ENCODE measurements around the gene VIM.

VIM gene

DNA sequence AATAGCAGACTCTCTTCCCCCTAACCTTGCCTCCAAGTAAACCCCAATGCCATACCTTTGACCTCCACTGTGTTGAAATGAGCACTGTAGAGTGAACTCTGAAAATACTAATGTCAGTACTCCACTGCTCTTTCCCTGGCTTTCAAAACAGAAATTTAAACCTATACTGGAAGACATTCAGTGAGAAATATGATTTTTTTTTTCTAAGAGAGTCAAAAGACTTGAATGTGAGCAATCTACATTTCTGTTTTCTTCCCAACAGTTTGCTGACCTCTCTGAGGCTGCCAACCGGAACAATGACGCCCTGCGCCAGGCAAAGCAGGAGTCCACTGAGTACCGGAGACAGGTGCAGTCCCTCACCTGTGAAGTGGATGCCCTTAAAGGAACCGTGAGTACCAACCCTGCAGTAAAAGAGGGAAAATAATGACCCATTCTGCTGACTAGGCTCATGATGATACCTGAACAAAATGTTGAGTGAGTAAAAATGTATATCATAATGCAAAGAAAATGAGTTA, 6.4 kb downstream of the VIM start:
- Histone ChIP-seq H3K27ac (replicated peaks; ENCODE audit: low read length) (no peak overlapping the region), H4K91ac (ENCODE audit: low read depth, low read length, poor library complexity) (no peak overlapping the region), H2AK5ac (ENCODE audit: low read depth, low read length) (no peak overlapping the region), H3K9me3 (replicated peaks in 1 of 2; ENCODE audit: control insufficient read depth in 2 of 2, insufficient read depth in 1 of 2, low read depth in 1 of 2, low read length in 2 of 2) (no peaks in the 10 kb centered on the region), H3K4ac (ENCODE audit: low read length) (no peak overlapping the region), H3K4me3 (ENCODE audit: low read length in 2 of 2) (no peak overlapping the region), H3K79me1 (ENCODE audit: low read depth, low read length) (peaks cover 3% of the 10 kb centered on the region), H3K4me2 (ENCODE audit: insufficient read depth, low read length, poor library complexity, severe bottlenecking) (no peak overlapping the region), H3K4me1 (ENCODE audit: control insufficient read depth in 2 of 2, insufficient read depth in 1 of 2, low read depth in 1 of 2, low read length in 2 of 2) (peaks cover 0 to 21% of the 10 kb centered on the region in 2 donors), H2BK120ac (ENCODE audit: low read depth, low read length) (no peak overlapping the region), H3K36me3 (replicated peaks in 1 of 2; ENCODE audit: control insufficient read depth in 2 of 2, insufficient read depth in 2 of 2, low read length in 2 of 2) (peaks cover 30 to 86% of the 10 kb centered on the region in 2 donors), H3K23ac (ENCODE audit: low read depth, low read length, poor library complexity) (no peak overlapping the region), H2BK15ac (ENCODE audit: low read length) (no peak overlapping the region), H3K27me3 (ENCODE audit: control insufficient read depth in 3 of 3, insufficient read depth in 3 of 3, low read depth in 1 of 3, low read length in 3 of 3) (no peaks in the 10 kb centered on the region), H2BK5ac (ENCODE audit: low read length) (no peak overlapping the region), H4K8ac (ENCODE audit: low read depth, low read length) (no peak overlapping the region), H3K18ac (ENCODE audit: low read length) (no peak overlapping the region), H2BK12ac (ENCODE audit: low read length) (no peak overlapping the region), H3K14ac (ENCODE audit: low read length) (no peak overlapping the region), H3K9ac (ENCODE audit: low read depth, low read length, poor library complexity) (no peak overlapping the region), H2AFZ (ENCODE audit: low read length) (no peak overlapping the region)
- DNase-seq (ENCODE audit: low spot score) = no peak
- WGBS, 2 donors (ENCODE audit: extremely low coverage in 2 of 2, insufficient read length in 2 of 2, insufficient replicate concordance in 1 of 2) = no CpG with 5 or more reads among the region's 5 CpGs

DNA sequence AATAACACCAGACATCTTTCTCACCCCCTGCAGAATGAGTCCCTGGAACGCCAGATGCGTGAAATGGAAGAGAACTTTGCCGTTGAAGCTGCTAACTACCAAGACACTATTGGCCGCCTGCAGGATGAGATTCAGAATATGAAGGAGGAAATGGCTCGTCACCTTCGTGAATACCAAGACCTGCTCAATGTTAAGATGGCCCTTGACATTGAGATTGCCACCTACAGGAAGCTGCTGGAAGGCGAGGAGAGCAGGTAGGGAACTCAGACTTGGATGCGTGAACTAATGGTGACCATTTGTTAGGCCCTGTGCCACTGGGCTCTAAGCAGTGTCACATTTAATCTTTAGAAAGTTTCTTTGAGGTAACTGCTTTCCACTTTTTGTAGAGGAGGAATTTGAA, 7.1 kb downstream of the VIM start:
- no peak overlapping the region for H2BK15ac ChIP-seq (ENCODE audit: low read length)
- peaks cover 30 to 81% of the 10 kb centered on the region in 2 donors for H3K36me3 ChIP-seq (replicated peaks in 1 of 2; ENCODE audit: control insufficient read depth in 2 of 2, insufficient read depth in 2 of 2, low read length in 2 of 2)
- no peak overlapping the region for H4K91ac ChIP-seq (ENCODE audit: low read depth, low read length, poor library complexity)
- H2BK120ac ChIP-seq (ENCODE audit: low read depth, low read length) = no peak overlapping the region
- no peak overlapping the region for H3K9ac ChIP-seq (ENCODE audit: low read depth, low read length, poor library complexity)
- H3K23ac ChIP-seq (ENCODE audit: low read depth, low read length, poor library complexity) = no peak overlapping the region
- no peak overlapping the region for H2AK5ac ChIP-seq (ENCODE audit: low read depth, low read length)
- H3K14ac ChIP-seq (ENCODE audit: low read length) = no peak overlapping the region
- no peak overlapping the region for H3K4me2 ChIP-seq (ENCODE audit: insufficient read depth, low read length, poor library complexity, severe bottlenecking)
- DNase-seq (ENCODE audit: low spot score) = no peak
- no CpG with 5 or more reads among the region's 8 CpGs for WGBS, 2 donors (ENCODE audit: extremely low coverage in 2 of 2, insufficient read length in 2 of 2, insufficient replicate concordance in 1 of 2)
- H3K4me1 ChIP-seq (ENCODE audit: control insufficient read depth in 2 of 2, insufficient read depth in 1 of 2, low read depth in 1 of 2, low read length in 2 of 2) = peaks cover 0 to 21% of the 10 kb centered on the region in 2 donors
- H4K8ac ChIP-seq (ENCODE audit: low read depth, low read length) = no peak overlapping the region
- H3K9me3 ChIP-seq (replicated peaks in 1 of 2; ENCODE audit: control insufficient read depth in 2 of 2, insufficient read depth in 1 of 2, low read depth in 1 of 2, low read length in 2 of 2) = no peaks in the 10 kb centered on the region
- H3K18ac ChIP-seq (ENCODE audit: low read length) = no peak overlapping the region
- H3K4ac ChIP-seq (ENCODE audit: low read length) = no peak overlapping the region
- H2AFZ ChIP-seq (ENCODE audit: low read length) = no peak overlapping the region
- no peaks in the 10 kb centered on the region for H3K27me3 ChIP-seq (ENCODE audit: control insufficient read depth in 3 of 3, insufficient read depth in 3 of 3, low read depth in 1 of 3, low read length in 3 of 3)
- H3K27ac ChIP-seq (replicated peaks; ENCODE audit: low read length) = no peak overlapping the region
- no peak overlapping the region for H2BK5ac ChIP-seq (ENCODE audit: low read length)
- no peak overlapping the region for H2BK12ac ChIP-seq (ENCODE audit: low read length)
- H3K79me1 ChIP-seq (ENCODE audit: low read depth, low read length) = no peaks in the 10 kb centered on the region
- H3K4me3 ChIP-seq (ENCODE audit: low read length in 2 of 2) = no peak overlapping the region

DNA sequence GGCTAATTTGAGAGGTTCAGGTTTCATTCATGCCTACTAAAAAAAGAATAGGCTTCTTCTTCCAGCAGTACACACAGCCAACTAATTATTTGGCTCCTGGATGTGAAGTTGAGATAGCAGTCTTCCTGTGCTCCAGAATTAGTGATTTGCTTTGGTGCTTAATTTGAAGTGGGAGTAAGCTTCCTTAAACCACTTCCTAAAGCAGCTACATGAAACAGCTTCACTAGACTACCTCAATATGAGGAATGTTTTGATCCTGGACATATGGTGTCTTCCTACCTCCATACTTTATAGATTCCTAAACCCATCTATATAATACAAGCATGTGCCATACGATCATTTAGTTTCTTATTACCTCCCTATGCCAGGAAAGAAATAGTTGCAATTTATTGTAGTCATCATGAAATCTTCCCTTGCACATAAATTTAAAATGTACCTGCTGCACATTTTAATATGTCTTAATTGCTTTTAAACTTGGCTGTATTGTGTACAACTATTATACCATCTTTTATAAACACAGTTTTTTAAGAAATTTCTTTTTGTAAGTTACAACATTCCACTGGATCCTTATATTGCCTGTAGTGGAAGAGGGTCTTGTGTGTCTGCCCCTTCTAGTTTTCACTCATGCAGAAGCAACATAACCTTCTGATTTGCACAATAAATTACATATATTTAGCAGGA, 8.6 kb downstream of the VIM start:
- H3K4me3 ChIP-seq (ENCODE audit: low read length in 2 of 2) = no peak overlapping the region
- no CpG with 5 or more reads among the region's 1 CpG for WGBS, 2 donors (ENCODE audit: extremely low coverage in 2 of 2, insufficient read length in 2 of 2, insufficient replicate concordance in 1 of 2)
- H2BK15ac ChIP-seq (ENCODE audit: low read length) = no peak overlapping the region
- H3K4me2 ChIP-seq (ENCODE audit: insufficient read depth, low read length, poor library complexity, severe bottlenecking) = no peak overlapping the region
- no peak overlapping the region for H3K18ac ChIP-seq (ENCODE audit: low read length)
- no peak overlapping the region for H2BK12ac ChIP-seq (ENCODE audit: low read length)
- no peak overlapping the region for H3K14ac ChIP-seq (ENCODE audit: low read length)
- no peak overlapping the region for H3K4ac ChIP-seq (ENCODE audit: low read length)
- peaks cover 29 to 66% of the 10 kb centered on the region in 2 donors for H3K36me3 ChIP-seq (replicated peaks in 1 of 2; ENCODE audit: control insufficient read depth in 2 of 2, insufficient read depth in 2 of 2, low read length in 2 of 2)
- H3K9ac ChIP-seq (ENCODE audit: low read depth, low read length, poor library complexity) = no peak overlapping the region
- H3K4me1 ChIP-seq (ENCODE audit: control insufficient read depth in 2 of 2, insufficient read depth in 1 of 2, low read depth in 1 of 2, low read length in 2 of 2) = peaks cover 0 to 21% of the 10 kb centered on the region in 2 donors
- H3K79me1 ChIP-seq (ENCODE audit: low read depth, low read length) = no peaks in the 10 kb centered on the region
- no peak overlapping the region for H2BK120ac ChIP-seq (ENCODE audit: low read depth, low read length)
- H3K9me3 ChIP-seq (replicated peaks in 1 of 2; ENCODE audit: control insufficient read depth in 2 of 2, insufficient read depth in 1 of 2, low read depth in 1 of 2, low read length in 2 of 2) = peaks cover 0 to 1% of the 10 kb centered on the region in 2 donors
- no peak overlapping the region for H2AFZ ChIP-seq (ENCODE audit: low read length)
- H3K23ac ChIP-seq (ENCODE audit: low read depth, low read length, poor library complexity) = no peak overlapping the region
- no peak overlapping the region for H4K8ac ChIP-seq (ENCODE audit: low read depth, low read length)
- H3K27me3 ChIP-seq (ENCODE audit: control insufficient read depth in 3 of 3, insufficient read depth in 3 of 3, low read depth in 1 of 3, low read length in 3 of 3) = no peaks in the 10 kb centered on the region
- H2BK5ac ChIP-seq (ENCODE audit: low read length) = no peak overlapping the region
- H2AK5ac ChIP-seq (ENCODE audit: low read depth, low read length) = no peak overlapping the region
- H3K27ac ChIP-seq (replicated peaks; ENCODE audit: low read length) = no peak overlapping the region
- no peak for DNase-seq (ENCODE audit: low spot score)
- H4K91ac ChIP-seq (ENCODE audit: low read depth, low read length, poor library complexity) = no peak overlapping the region

DNA sequence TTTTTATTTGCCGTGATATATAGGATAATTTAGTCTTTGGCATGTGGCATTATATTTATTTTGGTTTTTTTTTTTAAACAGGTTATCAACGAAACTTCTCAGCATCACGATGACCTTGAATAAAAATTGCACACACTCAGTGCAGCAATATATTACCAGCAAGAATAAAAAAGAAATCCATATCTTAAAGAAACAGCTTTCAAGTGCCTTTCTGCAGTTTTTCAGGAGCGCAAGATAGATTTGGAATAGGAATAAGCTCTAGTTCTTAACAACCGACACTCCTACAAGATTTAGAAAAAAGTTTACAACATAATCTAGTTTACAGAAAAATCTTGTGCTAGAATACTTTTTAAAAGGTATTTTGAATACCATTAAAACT, 9.1 kb downstream of the VIM start:
- Histone ChIP-seq H3K4me2 (ENCODE audit: insufficient read depth, low read length, poor library complexity, severe bottlenecking) (no peak overlapping the region), H2BK15ac (ENCODE audit: low read length) (no peak overlapping the region), H3K36me3 (replicated peaks in 1 of 2; ENCODE audit: control insufficient read depth in 2 of 2, insufficient read depth in 2 of 2, low read length in 2 of 2) (peaks cover 29 to 61% of the 10 kb centered on the region in 2 donors), H3K14ac (ENCODE audit: low read length) (no peak overlapping the region), H3K18ac (ENCODE audit: low read length) (no peak overlapping the region), H3K4ac (ENCODE audit: low read length) (no peak overlapping the region), H3K9ac (ENCODE audit: low read depth, low read length, poor library complexity) (no peak overlapping the region), H3K4me3 (ENCODE audit: low read length in 2 of 2) (no peak overlapping the region), H3K27ac (replicated peaks; ENCODE audit: low read length) (no peak overlapping the region), H4K91ac (ENCODE audit: low read depth, low read length, poor library complexity) (no peak overlapping the region), H2AFZ (ENCODE audit: low read length) (no peak overlapping the region), H2BK12ac (ENCODE audit: low read length) (no peak overlapping the region), H2BK5ac (ENCODE audit: low read length) (no peak overlapping the region), H3K79me1 (ENCODE audit: low read depth, low read length) (no peaks in the 10 kb centered on the region), H4K8ac (ENCODE audit: low read depth, low read length) (no peak overlapping the region), H2BK120ac (ENCODE audit: low read depth, low read length) (no peak overlapping the region), H3K9me3 (replicated peaks in 1 of 2; ENCODE audit: control insufficient read depth in 2 of 2, insufficient read depth in 1 of 2, low read depth in 1 of 2, low read length in 2 of 2) (peaks cover 0 to 7% of the 10 kb centered on the region in 2 donors), H3K23ac (ENCODE audit: low read depth, low read length, poor library complexity) (no peak overlapping the region), H3K27me3 (ENCODE audit: control insufficient read depth in 3 of 3, insufficient read depth in 3 of 3, low read depth in 1 of 3, low read length in 3 of 3) (no peaks in the 10 kb centered on the region), H2AK5ac (ENCODE audit: low read depth, low read length) (no peak overlapping the region), H3K4me1 (ENCODE audit: control insufficient read depth in 2 of 2, insufficient read depth in 1 of 2, low read depth in 1 of 2, low read length in 2 of 2) (peaks cover 0 to 20% of the 10 kb centered on the region in 2 donors)
- DNase-seq (ENCODE audit: low spot score) = no peak
- no CpG with 5 or more reads among the region's 5 CpGs for WGBS, 2 donors (ENCODE audit: extremely low coverage in 2 of 2, insufficient read length in 2 of 2, insufficient replicate concordance in 1 of 2)
